ENCODE data around the gene IQSEC1.
A peak's percentile ranks its signal among the peaks of the same experiment; 100 is the strongest.

Gene IQSEC1

DNA sequence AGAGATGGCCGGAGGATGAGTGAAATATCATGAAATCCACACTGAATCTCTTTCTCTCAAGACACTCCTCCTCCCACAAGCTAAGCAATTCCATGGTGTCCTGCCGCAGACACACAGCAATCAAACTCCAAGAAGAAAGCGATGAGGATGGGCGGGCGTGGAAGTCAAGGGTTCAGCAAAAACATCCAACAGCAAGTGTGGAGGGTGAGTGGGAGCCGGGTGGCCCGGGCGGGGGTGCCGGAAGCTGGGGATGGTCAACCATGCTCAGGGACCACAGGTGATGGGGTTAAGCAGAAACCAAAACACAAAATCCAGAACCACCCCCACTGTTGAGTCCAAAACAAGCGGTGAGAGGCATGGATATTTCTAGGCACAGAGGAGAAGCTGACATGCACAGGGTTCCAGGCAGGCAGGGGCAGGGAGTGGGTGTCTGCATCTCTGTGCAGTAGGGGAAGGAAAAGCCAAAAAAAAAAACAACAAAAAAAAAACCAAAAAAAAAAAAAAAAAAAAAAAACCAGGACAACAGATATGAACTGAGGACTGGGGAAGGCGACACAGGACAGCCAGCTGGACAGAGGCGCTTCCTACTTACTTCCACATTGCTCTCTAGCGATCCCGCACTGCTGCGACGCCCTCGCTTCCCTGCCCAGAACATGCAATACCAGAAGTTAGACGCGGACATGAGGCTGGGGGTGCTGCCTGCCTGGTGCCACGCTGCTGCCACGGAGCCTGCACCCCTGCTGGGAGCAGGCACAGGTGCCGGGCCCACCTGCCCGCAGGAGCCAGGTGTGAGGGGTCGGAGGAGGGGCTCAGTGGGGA is 170.8 kb downstream of the IQSEC1 start:
- DNase-seq, result no peak

DNA sequence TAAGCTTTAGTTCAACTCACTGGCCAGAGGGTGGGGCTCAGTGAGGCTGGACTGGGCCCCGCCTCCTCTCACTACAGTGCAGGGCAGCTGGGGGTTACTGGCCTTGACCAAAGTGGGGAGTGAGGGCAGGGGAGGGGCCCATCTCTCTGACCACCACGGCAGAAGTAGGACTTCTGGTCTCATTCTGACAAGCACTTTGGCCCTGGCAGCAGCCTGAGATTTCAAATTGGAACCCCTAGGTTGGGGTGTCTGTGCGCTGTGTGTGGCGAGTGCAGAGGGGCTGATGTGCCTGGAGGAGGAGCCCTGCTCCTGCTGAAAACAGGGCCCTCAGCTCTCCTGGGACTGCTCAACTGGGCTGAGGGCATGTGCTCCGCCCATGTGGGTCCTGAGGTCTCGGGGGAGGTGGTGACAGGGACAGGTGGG is 171.6 kb downstream of the IQSEC1 start:
- DNase-seq, result no peak

DNA sequence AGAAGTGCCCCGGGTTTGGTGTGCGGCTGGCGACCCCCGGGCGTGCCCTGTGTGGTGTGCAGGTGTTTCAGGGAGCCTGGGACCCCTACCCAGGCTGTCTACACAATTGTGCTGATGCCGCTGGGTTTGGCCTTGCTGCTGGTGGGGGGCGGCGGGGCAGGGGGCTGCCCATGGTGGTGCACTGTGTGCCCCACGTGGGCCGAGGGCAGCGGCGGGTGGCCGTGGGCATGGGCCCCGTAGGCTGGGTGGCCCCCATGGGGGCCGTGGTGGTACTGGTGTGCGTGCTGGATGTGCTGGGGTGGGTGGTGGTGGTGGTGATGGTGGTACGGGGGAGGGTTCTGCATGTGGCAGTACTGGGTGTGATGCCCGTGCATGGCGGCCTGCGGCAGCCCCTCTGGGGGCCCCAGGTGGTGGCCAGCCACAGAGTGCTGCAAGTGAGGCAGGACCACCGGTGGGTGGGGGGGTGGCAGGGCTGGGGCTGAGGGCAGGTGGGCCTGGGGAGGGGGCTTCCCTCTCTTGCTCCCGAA is 172.3 kb downstream of the IQSEC1 start:
- DNase-seq, result no peak

DNA sequence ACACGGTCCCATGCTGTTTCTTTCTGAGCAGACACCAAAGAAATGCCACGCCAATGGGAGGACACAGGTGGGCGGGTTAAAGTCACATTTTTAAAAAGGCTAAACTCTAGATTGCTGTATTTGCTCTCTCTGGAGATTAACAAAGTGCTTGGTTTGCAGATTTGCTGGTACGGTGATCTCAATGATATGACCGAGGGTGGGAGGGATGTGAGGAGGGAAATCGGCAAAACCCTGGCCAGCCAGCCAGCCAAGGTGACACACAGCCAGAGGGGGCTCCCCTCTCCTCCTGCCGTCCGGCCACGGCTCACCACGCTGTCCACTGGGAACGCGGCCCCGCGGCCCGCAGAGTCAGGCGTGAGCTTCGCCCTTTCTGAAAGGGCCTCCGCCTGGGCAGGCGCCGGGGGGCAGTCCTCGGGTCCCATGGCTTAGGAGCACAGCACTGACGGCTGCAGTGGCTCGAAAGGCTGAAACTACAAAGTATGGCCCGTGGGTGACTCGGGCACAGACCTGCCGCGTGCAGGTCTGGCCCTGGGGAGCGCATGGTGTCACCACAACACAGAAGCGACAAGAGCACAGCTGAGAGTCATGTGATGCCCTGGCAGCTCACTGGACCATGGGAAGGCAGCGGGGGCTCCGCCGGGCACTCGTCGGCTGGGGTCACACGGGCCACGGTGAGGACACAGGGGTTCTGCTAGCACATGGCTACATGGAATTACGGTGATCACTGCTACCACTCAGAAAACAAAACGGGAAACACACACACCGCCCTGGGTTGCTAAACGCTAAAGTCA is 174.1 kb downstream of the IQSEC1 start:
- no peak for DNase-seq

DNA sequence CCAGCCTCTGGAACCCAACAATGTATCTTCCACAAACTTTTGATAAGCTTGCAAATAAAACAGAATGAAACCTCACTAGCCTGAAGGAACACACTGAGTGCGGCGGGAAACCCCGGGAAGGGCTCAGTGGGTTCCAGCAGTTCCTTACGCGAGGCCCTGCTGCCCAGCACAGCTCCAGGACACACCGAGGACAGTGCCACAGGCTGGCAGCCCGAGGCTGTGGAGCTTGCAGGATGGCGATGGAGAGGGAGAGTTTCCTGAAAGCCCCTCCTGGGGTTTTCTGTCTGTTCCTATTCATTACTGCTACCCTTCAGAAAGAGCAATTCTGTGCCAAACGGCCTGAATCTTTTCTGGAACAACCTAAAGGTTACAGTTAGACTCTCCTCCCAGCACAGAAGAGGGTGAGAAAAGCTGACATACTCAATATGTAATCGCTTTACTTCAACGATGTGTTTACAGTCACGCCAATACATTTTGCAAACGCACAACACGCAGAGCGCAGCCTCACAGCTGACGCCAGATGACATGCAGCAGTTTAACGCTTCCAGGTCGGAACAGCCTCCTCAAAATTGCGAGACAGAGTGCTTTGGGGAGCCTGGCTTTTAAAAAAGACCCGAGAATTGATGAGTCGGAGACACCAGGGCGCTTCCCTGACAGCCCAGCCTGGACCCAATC is 174.8 kb downstream of the IQSEC1 start:
- DNase-seq, result no peak

DNA sequence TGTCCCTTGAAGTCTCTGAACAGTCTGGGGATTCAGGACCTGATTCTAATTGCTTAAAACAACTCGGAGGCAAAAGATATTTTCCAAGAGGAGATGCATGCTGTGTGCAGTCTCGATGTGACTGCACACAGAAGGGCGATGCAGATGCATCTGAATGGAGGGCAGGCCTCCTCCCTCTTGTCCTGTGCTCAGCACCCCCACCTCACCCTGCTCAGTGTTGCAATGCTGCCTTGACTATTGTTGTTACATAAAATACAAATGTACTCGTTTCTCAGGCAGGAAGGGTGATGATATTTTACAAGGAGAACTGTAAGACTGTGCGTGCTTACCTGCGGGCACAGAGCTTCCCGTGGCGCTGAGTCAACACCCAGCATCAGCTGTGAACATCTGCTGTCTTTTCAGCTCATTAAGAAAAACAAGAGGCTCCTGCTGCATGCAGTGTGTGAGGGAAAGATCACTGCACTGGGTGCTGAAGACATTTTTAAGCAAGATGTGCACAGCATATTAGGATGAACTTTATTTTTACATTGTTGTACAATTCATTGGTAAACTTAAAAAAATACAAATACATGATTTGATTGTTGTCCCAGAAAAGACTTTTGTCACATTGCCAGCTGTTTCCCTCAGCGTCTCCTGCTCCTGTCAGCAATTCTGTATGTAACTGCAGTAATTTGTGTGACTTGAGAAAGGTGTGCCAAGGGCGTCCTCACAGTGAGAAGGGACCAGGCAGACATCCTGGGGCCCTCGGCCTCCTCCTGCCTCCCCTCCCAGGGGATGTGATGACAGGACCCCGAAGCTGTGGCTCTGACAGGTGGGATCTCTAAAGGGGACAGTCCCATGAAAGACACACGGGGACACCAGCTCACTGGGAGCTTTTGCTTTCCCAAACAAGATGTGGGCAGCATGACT is 175.6 kb downstream of the IQSEC1 start:
- peak; percentile 1 for DNase-seq

DNA sequence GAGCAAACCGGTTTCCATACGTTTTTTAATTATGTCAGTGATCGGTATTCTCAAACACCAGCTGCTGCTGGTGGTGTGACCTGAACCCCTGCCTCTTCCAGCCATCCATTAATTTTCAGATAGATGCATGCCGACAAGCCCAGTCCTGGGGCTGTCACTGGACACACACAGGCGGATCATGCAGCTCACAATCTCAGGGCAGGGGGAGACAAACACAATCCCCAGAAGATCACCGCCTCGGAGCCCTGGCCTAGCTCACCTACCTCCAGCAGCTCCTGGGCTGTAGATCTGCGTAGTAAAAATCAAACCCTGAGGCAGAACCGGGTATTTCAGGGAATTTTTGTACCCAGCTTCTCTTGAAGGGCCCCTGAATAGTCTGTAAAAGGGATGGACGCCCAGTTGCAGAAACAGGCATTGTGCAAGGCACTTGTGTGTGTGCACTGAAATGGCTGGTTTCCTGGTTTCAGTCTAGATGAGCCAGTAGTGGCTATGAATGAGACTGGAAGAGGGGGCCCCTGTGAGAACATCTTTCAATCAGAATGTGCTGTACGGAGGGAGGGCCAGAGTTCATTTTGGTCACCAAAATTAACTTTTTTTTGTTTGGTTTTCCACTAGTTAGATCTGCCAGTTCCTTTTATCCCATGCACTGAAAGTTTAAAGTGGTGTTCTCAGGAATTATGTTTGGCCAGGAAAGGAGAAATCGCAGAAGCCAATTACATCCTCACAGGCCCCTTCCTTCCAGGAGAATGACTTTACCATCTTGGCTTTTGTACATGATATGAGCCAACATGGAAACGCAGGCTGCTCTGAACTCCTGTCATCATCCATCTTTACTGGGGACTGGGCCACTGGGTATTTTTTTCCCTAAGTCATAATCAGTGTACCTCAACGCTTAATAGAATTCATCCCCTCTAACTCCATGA is 176.9 kb downstream of the IQSEC1 start:
- DNase-seq, result no peak

DNA sequence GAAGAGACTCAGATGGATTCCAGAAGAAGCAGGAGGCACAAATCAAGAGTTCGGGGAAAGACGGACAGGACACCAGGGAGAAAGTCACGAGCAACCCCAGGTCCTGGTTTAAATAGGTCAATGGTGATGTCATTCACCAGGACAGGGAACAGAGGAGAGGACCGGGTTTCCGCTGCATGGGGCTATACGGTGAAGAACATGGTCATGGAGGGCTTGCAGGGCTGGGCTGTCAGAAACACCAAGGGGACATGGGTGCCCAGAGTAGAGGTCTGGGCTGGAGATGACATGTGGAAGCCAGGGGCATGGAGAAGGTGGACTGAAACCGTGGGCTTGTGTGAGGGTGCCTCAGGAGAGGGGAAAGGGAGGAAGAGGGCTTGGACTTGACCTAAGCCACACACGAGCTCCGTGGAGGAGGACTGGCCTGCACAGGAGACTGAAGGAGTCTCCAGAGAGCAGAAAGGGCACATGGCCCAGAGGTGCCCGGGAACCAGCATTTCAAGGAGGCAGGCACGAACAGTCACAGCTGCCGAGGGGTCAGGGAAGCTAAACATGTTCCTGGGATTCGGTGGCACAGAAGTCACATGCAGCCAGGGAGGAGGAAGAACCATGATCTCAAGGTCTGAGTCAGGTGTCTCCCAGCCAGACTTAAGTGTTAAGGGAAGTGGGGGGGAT is 177.7 kb downstream of the IQSEC1 start:
- no peak for DNase-seq

DNA sequence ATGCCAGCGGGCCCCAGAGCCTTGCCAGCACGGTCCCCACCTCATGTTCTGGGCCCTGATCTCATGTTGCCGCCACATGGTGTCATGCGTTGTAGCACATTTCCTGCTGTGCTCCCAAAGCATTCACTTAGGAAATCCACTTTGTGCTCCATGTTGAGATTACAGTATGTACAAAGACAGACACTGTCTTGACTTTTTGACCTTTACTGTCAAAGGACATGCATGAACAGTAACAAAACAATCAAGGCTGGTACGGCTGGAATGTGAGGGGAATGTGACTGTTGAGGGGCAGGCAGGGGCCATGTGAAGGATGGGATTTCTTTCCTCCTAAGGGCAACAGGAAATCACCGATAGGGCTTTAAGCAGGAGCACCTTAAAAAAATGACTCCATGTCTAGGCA is 178.6 kb downstream of the IQSEC1 start:
- no peak for DNase-seq

DNA sequence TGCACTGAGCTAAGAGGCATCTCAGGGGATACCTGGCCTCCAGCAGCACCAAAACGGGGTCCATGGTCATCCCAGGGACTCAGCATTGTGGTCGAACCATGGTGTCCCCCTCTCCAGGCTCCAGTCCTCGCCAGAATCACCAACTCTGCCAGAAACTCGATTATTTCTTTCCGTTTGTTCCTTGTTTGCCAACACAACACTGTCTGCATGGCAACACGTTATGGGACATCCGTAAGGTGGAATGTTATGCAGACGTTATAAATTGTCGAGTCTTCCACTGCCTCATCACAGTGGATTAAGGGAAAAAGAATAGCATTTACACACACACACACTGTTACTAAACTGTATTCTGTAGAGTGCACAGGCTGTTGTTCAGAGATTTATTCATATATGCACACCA is 179.4 kb downstream of the IQSEC1 start:
- no peak for DNase-seq

DNA sequence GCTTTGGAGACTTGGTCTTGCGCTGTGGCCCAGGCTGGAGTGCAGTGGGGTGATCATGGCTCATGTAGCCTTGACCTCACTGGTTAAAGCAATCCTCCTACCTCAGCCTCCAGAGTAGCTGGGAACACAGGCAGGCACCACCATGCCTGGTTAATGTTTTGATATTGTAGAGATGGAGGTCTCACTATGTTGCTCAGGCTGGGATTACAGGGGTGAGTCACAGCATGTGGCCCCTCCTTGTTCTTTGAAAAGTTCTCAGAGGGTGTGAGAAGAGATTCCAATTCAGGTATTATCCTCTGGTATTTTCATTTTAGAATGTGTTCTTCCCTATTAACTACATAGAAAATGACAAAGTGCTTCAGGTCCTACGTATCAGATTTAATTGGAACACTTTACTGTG is 180.0 kb downstream of the IQSEC1 start:
- no peak for DNase-seq

DNA sequence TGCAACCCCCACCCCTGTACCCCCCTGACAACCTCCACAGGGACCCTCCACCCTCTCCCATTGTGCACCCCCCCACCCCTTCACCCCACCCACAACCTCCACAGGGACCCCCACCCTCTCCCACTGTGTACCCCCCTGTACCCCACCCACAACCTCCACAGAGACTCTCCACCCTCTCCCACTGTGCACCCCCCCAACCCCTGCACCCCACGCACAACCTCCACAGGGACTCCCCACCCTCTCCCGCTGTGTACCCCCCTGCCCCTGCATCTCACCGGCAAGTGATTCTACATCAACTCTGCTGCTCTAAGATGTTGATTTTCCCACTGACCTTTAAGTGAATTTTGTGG is 180.4 kb downstream of the IQSEC1 start:
- DNase-seq, result no peak

DNA sequence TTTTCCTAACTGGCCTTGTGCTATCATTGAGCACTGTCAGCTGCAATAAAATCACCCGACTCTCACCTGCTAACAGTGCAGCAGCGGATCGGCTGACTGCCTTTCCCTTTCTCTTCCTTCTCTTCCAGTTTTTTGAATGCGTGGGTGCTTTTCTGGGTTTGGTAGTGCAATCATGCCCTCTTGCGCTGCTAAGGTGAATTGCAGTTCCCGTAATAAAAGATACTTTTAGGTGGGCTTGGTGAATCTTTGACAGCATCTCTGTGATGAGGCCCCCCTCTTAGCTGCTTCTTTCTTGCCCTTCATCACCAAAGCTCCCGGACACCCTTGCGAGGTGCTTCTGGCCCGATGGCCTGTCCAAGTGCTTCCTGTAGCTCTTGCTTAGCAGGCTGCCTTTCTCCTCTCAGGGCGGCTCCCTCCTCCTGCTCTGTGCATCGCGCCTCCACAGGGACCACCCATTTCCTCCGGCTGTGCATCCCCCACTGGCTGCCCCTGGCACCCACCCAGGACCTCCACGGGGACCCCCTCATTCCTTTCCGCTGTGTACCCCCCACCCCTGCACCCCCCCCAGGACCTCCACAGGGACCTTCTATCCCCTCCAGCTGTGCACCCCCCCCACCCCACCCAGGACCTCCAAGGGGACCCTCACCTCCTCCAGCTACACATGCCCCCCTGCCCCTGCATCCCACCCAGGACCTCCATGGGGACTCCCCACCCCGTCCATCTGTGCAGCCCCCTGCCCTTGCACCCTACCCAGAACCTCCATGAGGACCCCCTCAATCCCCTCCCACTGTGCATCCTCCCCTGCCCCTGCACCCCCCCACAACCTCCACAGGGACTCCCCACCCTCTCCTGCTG is 181.0 kb downstream of the IQSEC1 start:
- DNase-seq, result peak; percentile 7

DNA sequence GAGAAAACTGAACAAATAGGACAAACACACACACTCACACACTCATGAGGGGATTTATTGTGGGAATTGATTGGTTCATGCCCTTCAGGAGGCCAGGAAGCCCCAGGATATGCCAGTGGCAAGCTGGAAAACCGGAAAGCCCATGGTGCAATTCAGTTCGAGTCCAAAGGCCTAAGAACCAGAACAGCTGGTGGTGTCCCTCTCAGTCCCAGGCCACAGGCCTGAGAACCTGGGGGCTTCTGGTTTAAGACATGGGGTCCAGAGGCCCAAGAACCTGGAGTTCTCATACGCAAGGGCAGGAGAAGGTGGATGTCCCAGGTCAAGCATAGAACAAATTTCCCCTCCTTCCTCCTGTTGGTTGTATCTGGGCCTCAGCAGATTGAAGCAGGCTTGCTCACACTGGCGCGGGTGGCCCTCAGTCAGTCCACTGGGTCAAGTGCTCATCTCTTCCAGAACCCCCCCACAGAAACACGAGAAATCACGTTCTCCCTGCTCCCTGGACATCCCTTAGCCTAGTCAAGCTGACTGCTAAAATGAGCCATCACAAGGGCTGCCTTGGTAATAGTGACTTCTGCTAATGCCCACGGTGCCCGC is 181.7 kb downstream of the IQSEC1 start:
- no peak for DNase-seq

DNA sequence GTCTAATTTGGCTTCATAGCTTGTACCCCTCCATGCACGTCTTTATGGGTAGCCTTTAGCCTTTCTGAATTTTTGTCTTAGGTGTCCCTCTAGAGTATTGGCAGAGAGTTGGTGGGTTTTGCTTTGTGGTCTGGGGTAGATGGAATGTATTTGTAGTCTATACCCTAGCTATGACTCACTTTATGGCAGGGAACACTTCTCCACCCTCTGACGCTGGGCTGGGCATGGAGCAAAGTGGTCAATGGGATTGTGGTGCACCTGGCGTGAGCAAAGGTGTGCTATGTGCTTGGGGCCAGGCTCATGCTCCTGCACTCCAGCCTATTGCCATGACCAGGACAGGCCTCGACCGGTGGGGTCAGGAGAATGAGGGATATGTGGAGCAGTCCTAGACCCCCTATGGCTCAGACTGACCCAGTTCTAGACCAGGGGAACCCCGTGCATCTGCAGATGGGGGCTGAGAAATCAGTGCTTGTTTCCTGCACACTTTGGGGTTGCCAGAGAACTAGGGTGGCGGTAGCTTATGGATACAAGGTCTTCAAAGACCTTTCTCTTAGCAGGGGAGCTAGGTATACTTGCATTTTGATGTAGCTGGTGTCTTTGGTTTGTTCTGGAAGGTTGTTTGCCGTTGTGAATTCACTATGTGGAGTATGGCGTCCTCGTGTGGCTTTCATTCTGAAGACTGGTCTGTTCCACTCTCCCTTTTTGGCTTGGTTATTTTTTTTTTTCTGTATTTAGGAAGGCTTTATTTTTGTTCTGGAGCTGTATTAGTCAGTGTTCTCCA is 182.4 kb downstream of the IQSEC1 start:
- no peak for DNase-seq

DNA sequence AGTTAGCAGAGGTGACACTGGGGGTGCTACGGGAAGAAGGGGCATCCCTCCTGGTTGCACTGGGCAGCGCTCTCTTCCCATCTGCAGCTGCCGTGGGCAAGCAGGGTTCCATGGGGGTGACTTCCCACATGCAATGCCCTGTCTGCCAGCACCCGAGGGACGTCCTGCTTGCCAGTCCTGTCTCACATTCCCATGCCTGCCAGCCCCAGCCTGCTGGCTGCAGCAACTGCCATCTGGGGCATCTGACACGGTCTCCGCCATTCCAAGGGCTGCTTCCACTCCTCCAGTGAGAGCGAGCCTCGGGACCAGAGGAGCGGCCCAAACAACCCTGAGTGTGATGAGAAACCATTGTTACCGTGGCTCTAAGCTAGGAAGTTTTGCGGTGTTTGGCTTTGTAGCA is 186.5 kb downstream of the IQSEC1 start:
- DNase-seq, result no peak

DNA sequence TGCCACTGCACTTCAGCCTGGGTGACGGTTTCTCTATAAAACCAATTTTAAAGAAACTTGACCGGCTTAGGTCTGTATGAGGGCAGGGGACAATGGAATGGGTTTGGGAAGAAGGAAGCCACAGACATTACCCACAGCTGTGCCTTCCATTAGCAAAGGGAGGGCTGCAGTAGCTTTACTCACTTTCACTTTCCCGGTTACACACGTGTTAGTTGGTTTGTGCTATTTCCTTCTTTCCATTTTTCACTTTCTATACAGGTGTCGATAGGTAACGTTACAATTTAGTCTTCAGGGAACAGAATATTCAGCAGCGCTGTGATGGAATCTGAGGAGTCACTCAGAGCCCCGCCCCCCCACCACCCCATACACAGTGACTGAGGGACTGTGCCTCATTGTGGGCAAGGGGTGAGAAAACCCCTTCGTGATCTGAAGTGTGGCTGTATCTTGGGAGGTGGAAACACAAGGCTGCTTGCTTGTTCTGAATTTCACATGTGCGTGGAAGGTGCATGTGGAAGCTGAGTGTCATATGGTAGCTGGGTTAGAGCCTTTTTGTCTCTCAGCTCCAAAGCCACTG is 187.0 kb downstream of the IQSEC1 start:
- DNase-seq, result no peak

DNA sequence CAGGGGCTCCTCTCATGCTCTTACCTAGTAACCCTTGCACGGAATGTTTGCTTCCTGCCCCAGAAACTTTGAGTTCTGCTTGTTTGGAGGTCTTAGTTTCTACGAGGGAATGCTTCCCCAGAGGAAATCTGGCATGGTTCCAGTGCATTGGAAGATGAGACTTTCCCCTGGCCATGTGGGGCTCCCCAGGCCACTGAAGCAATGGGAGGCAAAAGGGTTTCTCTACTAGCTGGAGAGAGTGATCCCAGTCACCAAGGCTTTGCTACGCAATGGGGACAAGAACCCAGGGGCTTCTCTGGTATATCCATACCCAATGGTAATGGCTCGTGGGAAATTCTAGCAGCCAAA is 187.7 kb downstream of the IQSEC1 start:
- no peak for DNase-seq

Measured in NCI-H524 treated with DMSO at 0.1 percent for 48 hours (cell line).